Measurements from ENCODE around the gene PKHD1.

GRCh38 chr6:51775942-51776860 lies 311.2 kb downstream of the PKHD1 start:
- TF ChIP-seq CREB5 (CRISPR knock-in tag; IDR thresholded peaks at IDR 0.05; ENCODE audit: low read depth) (no peak), ZNF70 (CRISPR knock-in tag; IDR thresholded peaks at IDR 0.05) (no peak), PATZ1 (CRISPR knock-in tag; IDR thresholded peaks at IDR 0.05; ENCODE audit: borderline replicate concordance) (no peak), ARNTL (CRISPR knock-in tag; IDR thresholded peaks at IDR 0.05; ENCODE audit: borderline replicate concordance, low read depth) (no peak), ZFP30 (CRISPR knock-in tag; IDR thresholded peaks at IDR 0.05) (no peak), POU6F1 (CRISPR knock-in tag; IDR thresholded peaks at IDR 0.05; ENCODE audit: borderline replicate concordance, low read depth) (no peak)
